GM19372 (cell line): ENCODE results near the gene TNNC1.

Experiments
- ATAC-seq: cut with Tn5 transposase; IDR thresholded peaks from one replicate; pipeline ENCODE4 v1.9.1; 2021; ENCODE audit warnings: mild to moderate bottlenecking, low read depth, moderate library complexity; ENCODE audit not compliant: unreplicated experiment

The TNNC1 gene

GRCh38 chr3:52443791-52444687 is 9.8 kb downstream of the TNNC1 start:
- ATAC-seq, result no peak

- ATAC-seq, result no peak
Observed at GRCh38 chr3:52443268-52443610, 10.6 kb downstream of the TNNC1 start.

DNA sequence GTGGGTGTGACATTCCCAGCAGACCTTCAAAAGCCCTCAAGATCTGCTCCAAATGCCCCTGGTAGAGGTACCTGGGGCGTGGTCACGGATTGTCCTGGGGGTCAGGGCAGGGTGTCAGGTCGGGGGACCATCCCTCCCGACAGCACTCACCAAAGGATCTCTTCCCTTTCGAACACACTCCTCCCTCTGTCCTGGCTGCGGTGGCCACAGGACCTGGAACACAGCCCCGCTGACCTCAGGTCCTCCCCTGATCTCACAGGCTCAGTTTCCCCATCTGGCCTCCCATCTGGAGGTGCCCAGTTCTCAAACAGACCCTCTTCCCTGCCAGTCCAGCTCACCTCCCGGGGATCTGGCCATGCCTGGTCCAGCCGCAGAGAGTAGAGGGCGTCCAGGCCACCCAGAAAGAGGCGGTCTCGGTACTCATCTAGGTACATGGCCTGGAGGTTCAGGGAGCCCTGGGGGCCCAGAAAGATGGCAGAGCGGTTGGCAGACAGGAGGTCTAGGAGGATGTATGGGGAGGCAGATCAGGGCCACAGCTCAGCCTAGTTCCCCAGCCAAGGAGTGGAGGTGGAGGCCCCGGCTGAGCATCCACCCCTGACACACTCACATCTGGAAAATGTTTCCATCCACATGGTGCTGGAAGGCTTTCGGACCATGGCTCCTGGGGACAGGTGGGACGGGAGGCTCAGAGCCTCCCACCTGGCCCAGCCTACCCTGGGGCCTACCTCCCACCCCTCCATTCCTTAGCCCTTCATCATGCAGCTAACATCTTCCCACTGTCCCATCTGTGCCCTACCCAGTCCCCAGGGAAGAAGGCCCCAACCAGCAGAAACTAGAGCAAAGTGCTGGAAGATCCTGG is 11.2 kb downstream of the TNNC1 start:
- no peak for ATAC-seq

GRCh38 chr3:52441772-52442332 is 12.0 kb downstream of the TNNC1 start:
- no peak for ATAC-seq

DNA sequence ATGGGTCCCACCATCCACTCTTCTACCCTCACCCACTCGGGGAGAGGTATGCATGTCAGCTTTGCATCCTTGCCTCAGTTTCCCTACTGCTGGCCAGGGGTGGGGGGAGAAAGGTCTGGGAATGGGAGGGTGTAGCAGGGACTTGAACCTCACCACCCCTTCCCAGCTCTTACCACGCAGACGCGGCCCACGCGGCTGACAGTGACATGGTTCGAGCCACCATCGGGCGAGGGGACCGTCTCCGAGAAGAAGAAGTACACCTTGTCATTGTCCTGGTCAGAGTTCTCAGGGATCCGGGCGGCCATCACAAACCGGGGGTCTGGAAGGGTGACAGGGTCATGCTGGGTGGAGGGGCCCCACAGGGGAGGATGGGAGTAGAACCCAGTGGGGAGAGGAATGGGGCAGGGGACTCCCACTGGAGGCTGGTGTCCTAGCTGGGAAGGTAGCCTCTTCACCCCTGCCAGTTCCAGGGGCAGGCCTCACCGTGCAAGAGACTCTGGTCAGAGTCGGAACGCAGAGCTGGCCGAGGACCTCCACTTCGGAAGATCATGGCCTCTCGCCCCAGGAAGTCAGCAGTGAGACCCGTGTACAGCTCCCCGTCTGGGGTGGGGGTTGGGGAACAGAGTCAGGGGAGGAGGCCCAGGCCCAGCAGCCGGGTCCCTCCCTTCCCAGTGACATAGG is 12.6 kb downstream of the TNNC1 start:
- ATAC-seq, result no peak

GRCh38 chr3:52440671-52441070 is 13.2 kb downstream of the TNNC1 start:
- ATAC-seq, result no peak

- no peak for ATAC-seq
Observed at GRCh38 chr3:52440249-52440551, 13.6 kb downstream of the TNNC1 start.

DNA sequence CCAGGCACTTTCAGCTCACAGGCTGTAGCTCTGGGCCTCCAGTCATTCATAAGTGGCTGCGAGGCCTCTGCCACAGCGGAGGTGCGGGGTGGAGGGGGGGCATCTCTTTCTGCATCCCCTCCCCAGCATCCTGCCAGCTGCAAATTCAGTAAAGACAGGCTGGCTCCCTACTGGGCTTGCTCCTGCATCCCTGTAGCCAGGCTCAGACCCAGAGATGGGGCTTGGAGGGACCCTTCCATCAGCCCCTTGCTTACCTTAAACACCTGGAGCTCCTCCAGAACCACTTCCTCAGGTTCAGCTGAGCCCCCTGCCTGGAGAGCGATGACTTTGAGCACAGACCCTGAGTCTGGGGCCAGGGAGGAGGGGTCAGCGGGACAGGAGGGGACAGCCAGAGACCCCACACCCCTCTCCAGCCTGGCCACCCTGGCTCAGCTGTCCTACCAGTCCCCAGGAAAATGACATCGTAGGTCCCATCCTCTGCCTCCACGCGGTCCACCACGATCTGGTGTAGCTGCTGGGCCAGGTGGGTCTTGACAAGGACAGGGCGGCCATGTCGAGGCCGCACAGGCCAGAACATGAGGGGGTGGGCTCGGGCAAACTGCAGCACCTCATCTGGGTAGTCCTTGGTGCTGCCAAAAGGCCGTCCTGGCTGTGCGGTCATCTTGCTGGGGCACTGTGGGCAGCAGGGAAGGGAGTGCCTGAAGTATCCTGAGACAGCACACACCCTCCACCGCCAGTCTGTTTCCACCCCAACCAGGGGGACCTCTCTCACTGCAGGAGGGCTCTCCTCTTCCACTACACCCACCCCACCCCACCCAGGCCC is 14.2 kb downstream of the TNNC1 start:
- ATAC-seq, result no peak

- no peak for ATAC-seq
Observed at GRCh38 chr3:52438579-52439425, 15.0 kb downstream of the TNNC1 start.

DNA sequence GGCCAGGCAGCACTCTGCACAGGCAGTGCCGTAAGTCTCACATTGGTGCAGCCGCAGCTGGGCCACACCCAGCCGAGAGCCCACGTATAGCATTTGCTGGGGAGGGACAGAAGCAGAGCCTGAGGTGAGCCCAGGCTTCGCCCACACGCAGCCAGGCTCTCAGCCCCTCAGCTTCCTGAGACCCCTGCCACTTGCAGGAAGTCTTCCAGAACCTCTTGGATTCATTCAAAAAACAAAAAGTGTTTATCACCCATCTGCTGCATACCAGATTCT is 15.8 kb downstream of the TNNC1 start:
- ATAC-seq, result no peak

DNA sequence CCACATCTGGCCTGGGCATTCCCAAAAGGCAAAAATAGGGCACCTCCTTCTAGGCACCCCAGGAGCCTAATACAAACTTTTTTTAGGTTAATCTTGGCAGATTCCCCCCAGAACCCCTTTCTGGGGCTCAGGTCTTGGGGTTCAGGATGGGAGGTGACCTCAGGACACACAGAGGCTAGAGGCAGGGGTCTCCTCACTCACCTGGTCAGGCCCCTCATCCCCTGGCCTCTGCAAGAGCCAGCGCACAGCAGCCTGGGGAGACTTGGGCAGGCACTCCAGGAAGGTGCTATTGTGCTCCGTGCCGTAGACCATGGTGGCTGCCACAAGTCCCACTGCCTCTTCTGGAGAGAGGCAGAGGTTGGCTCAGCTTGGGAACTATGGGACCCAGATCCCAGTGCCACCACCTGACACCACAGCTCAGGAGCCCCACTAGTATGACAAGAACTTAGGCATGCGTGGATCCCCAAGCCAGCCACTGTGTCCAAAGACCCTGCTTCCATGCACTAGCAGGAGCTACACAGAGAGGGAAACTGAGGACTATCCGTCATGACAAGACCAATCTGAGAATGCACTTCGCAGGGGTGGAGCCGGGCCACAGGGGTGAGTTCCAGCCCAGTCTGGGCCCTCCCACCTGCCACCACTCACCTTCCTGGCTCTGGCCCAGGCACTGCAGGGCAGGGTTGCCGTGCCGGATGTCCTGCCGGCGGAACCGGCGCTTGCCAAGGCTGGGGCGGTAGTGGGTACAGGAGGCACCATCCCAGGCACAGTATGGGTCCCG is 16.3 kb downstream of the TNNC1 start:
- ATAC-seq, result no peak

DNA sequence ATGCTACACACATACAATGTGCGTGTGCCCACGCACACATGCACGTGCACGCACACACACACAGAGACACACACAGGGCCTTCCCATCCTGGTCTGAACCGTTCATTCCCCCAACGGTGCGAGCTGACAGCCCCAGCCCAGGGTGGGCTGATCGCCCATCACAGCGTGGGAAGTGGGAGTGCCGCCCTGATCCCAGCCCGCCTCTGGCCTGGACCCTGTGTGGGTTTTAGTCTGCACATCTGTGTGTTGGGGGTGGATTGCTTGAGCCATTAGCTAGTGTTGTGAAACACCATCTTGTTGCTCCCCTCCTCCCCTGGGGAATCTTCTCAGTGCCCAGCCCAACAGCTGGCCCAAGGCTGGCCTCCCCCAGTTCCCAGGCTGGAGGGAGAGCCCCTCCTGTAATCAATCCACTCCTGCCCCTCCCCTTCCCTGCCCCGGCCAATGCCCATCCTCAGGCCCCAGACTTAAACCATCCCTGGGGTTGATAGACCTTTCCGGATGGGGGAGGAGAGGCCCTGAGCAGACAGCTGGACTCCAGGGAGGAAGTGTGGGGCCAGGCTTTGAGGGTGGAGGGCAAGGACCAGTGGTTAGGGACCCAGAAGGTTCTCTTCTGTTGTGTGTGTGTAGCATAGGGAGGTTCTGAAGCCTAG is 17.2 kb downstream of the TNNC1 start:
- ATAC-seq, result no peak

DNA sequence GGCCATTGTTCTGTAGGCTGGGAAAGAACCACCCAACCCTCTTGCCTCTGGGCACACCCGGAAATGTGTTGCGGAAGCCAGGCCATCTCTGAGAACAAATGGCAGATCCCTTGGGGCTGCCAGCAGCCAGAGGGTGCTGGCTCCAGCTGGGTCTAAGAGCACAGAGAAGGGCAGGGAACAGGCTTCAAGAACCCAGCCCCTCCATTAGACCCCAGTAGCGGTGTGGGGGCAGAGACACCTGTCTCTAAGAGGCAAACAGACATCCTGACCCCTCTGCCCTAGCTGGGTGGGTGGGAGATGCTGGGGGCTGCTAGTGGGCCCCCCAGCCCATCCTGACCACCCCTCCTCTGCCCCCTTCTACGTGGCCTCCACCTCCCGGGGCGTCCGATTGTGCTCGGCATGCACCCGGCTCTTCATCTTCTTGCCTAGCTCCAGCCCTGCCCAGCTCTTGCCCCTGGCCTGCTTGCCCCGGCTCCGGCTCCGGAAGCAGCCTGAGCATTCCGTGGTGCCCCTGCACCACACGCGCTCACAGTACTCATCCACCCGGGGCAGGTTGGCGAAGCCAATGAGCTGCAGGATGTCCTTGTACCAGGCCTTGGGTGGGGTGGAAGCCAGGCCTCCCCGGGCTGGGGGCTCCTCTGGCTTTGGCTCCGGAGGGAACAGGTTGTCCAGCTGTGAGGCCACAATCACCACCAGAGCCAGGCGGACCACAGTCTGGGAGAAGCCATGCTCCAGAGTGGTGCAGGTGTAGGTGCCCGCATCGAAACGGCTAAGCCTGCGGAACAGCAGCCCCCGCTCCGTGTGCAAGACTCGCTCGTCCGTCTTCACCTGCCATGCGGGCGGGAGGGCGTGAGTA is 18.4 kb downstream of the TNNC1 start:
- no peak for ATAC-seq

GRCh38 chr3:52434491-52435115 is 19.2 kb downstream of the TNNC1 start:
- no peak for ATAC-seq

DNA sequence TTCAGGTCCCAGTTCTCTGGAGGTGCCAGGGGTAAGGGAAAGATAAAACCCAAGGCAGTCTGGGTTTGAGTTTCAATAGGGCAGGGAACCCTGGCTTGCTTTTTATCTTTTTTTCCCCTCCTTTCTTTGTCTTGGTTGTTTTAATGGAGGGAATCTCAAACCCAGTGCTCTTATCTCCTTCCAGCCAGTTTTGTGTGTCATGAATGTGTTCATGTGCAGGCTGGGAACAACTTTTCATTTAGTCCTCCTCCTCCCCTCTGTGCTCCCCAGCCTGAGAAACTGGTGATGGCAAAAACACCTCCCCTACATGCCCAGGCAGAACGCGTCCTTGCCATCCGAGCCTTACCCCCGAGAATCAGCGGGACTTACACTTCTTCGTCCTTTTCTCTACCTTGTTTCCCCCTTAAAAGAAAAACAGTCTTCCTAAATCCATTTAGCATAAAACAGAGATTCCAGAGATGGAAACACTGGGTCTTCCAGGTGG is 19.8 kb downstream of the TNNC1 start:
- no peak for ATAC-seq

DNA sequence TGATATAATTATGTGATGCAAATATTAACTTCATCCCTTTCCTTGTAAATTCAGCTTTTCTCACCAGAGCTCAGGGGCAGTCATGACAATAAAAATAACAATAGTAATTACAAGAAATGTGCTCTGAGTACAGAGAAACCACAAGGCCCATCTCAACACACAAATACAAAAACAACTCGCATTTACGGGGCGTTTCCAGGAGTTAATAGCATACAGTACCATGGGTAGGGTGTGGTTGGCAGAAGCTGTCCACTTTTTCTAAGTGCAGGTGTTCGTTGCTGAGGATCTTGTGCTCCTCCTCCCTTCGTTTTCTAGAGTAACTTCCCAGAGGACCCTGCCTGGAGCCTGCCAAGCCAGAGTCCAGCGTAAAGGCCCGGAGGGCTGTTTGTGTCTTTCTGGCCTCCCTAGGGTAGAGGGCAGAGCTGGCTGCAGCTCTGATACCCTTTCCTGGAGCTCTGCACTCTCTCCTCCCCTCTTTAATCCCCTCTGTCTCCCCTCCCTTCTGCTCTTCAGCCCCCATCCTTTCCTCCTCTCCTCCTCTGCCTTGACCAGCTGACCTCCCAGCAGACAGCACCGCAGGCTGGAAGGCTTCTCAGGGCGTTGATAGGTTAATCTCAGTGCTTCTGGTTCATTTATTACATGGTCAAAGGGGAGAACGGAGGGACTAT is 20.4 kb downstream of the TNNC1 start:
- ATAC-seq, result no peak
